ENCODE data around the gene GSTP1. TPM values are rescaled to one million over a fixed set of nuclear protein-coding genes. Genes with fewer than 3 reads are reported as not detected.

GSTP1 gene
- total and polyA plus RNA-seq, 2 experiments from 2014 or later = 1,040 to 1,982 TPM

DNA sequence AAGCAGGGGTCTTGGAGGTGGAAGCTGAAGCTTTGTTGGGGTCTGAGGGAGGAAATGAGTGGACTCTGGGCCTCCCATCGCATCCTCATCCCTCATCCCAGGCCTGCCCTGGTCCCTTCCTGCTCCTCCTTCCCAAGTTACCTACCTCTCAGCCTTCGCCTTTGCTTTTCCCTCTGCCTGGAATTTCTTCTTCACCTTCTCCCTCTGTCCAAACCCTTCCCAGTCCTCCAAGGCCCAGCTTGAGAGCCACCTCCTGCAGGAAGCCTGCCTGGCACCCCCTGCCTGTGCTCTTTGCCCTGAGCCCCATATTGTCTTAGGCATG, 48.2 kb downstream of the GSTP1 start:
- Histone ChIP-seq H3K36me3 (replicated peaks; ENCODE audit: insufficient read depth, low read depth) (no peaks in the 10 kb centered on the region), H3K9me3 (ENCODE audit: low read depth) (no peaks in the 10 kb centered on the region), H3K4me2 (no peak overlapping the region), H3K9me2 (replicated peaks; ENCODE audit: insufficient read depth) (no peaks in the 10 kb centered on the region), H3K27me3 (no peaks in the 10 kb centered on the region), H3K27ac (no peak overlapping the region), H2AFZ (no peak overlapping the region), H3K4me1 (ENCODE audit: insufficient read depth) (peaks cover 13% of the 10 kb centered on the region), H3K4me3 (no peak overlapping the region), H4K20me1 (ENCODE audit: insufficient read depth, poor library complexity, severe bottlenecking) (no peaks in the 10 kb centered on the region), H3K79me2 (no peaks in the 10 kb centered on the region)
- WGBS (ENCODE audit: low lambda C conversion rate, missing lambda C conversion rate) = 100% methylated on average over 2 of the region's 2 CpGs
- DNase-seq (ENCODE audit: low spot score) = no peak
- TF ChIP-seq EZH2 (IDR thresholded peaks at IDR 0.05; ENCODE audit: borderline replicate concordance) (no peak), EZH2phosphoT487 (IDR thresholded peaks at IDR 0.05; ENCODE audit: low read depth, severe bottlenecking, unreplicated experiment) (no peak)
- TF ChIP-seq, protein P1, sequence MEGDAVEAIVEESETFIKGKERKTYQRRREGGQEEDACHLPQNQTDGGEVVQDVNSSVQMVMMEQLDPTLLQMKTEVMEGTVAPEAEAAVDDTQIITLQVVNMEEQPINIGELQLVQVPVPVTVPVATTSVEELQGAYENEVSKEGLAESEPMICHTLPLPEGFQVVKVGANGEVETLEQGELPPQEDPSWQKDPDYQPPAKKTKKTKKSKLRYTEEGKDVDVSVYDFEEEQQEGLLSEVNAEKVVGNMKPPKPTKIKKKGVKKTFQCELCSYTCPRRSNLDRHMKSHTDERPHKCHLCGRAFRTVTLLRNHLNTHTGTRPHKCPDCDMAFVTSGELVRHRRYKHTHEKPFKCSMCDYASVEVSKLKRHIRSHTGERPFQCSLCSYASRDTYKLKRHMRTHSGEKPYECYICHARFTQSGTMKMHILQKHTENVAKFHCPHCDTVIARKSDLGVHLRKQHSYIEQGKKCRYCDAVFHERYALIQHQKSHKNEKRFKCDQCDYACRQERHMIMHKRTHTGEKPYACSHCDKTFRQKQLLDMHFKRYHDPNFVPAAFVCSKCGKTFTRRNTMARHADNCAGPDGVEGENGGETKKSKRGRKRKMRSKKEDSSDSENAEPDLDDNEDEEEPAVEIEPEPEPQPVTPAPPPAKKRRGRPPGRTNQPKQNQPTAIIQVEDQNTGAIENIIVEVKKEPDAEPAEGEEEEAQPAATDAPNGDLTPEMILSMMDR (IDR thresholded peaks at IDR 0.05; ENCODE audit: poor library complexity) = no peak

DNA sequence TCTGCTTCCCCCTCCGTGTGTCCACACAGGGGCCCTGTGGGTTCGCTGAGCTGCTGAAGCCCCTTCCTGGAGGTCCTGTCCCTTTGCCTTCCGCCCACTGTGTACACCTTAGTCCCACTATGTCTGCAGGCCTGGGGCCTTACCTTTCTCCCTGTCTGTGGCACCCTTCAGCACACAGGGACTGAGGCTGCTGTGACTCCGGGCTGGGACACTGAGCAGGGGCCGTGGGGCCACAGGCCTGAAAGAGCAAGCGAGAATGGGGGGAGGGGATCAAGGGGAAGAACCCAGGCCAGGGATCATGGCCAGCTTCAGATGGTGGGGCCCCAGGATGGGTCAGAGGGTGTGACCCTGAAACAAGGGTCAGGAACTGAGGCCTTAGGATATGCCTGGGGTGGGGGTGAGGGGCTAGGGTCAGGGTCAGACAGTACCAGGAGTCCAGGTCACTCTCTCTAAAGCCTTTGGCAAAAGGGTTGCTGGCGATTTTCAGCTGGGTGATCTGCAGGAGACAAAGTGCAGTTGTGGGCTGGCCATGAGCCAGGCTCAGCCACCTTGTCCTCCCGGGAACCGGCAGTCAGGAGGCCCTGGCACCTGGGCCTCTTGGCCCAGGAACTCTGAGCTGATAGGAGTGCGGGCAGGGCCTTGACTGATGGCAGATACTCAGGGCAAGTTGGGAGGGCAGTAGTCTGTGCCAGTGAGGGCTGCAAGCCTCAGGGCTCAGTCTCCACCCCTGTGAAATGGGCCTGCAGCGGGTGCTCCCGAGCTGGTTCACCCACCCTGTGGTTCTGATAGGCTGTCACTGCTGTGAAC, 48.8 kb downstream of the GSTP1 start:
- no peak overlapping the region for H3K27ac ChIP-seq
- no peaks in the 10 kb centered on the region for H3K79me2 ChIP-seq
- H3K27me3 ChIP-seq = no peaks in the 10 kb centered on the region
- no peaks in the 10 kb centered on the region for H3K9me3 ChIP-seq (ENCODE audit: low read depth)
- no peak overlapping the region for H3K4me2 ChIP-seq
- no peaks in the 10 kb centered on the region for H3K36me3 ChIP-seq (replicated peaks; ENCODE audit: insufficient read depth, low read depth)
- peaks cover 13% of the 10 kb centered on the region for H3K4me1 ChIP-seq (ENCODE audit: insufficient read depth)
- H3K9me2 ChIP-seq (replicated peaks; ENCODE audit: insufficient read depth) = no peaks in the 10 kb centered on the region
- no peak for TF ChIP-seq EZH2 (IDR thresholded peaks at IDR 0.05; ENCODE audit: borderline replicate concordance)
- no peak for TF ChIP-seq EZH2phosphoT487 (IDR thresholded peaks at IDR 0.05; ENCODE audit: low read depth, severe bottlenecking, unreplicated experiment)
- TF ChIP-seq, protein P1 (IDR thresholded peaks at IDR 0.05; ENCODE audit: poor library complexity) = no peak
- H4K20me1 ChIP-seq (ENCODE audit: insufficient read depth, poor library complexity, severe bottlenecking) = no peaks in the 10 kb centered on the region
- no peak overlapping the region for H2AFZ ChIP-seq
- 83% methylated on average over 12 of the region's 12 CpGs for WGBS (ENCODE audit: low lambda C conversion rate, missing lambda C conversion rate)
- peak; percentile 54 for DNase-seq (ENCODE audit: low spot score)
- H3K4me3 ChIP-seq = no peak overlapping the region

DNA sequence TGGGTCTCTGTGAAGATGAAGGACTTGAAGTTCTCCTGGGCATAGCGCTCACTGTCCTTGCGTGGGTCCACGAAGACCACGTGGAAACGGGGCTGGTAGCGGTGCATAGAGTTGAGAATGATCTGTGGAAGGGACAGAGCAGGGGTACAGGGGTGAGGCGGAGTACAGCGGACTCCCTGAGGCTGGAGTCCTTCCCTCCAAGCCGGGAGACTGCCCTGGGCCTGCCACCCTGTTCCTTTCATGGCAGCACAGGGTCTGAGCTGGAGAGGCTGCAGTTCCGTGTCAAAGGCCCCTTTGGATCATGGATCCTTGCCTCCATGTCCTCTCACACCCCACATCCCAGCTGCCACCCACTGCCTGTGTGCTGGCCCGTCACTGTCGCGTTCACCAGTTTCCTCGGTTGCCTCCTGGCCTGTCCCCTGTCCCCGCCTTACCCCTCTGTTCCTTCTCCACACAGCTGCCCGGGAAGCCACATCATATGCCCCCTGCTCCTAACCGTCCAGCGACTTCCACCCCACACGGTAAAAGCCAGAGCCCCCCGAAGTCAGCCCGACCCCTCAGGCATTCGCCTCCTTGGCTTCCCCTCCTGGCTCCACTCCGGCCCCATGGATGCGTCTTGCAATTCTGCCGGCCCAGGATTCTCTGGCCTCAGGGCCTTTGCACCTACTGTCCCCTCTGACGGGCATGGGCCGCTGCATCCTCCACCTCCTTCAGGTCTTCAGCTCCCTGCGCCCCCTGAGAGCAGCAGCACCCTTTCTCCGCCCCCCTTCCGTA, 49.6 kb downstream of the GSTP1 start:
- no peaks in the 10 kb centered on the region for H3K9me2 ChIP-seq (replicated peaks; ENCODE audit: insufficient read depth)
- peaks cover 13% of the 10 kb centered on the region for H3K4me1 ChIP-seq (ENCODE audit: insufficient read depth)
- no peak overlapping the region for H3K4me3 ChIP-seq
- no peaks in the 10 kb centered on the region for H3K36me3 ChIP-seq (replicated peaks; ENCODE audit: insufficient read depth, low read depth)
- no peak overlapping the region for H2AFZ ChIP-seq
- 95% methylated on average over 28 of the region's 30 CpGs for WGBS (ENCODE audit: low lambda C conversion rate, missing lambda C conversion rate)
- peak; percentile 4 for DNase-seq (ENCODE audit: low spot score)
- TF ChIP-seq, protein P1 (IDR thresholded peaks at IDR 0.05; ENCODE audit: poor library complexity) = no peak
- TF ChIP-seq EZH2 (IDR thresholded peaks at IDR 0.05; ENCODE audit: borderline replicate concordance) = no peak
- no peak for TF ChIP-seq EZH2phosphoT487 (IDR thresholded peaks at IDR 0.05; ENCODE audit: low read depth, severe bottlenecking, unreplicated experiment)
- no peak overlapping the region for H3K27ac ChIP-seq
- H4K20me1 ChIP-seq (ENCODE audit: insufficient read depth, poor library complexity, severe bottlenecking) = no peaks in the 10 kb centered on the region
- H3K9me3 ChIP-seq (ENCODE audit: low read depth) = no peaks in the 10 kb centered on the region
- H3K79me2 ChIP-seq = no peaks in the 10 kb centered on the region
- no peaks in the 10 kb centered on the region for H3K27me3 ChIP-seq
- no peak overlapping the region for H3K4me2 ChIP-seq
